Suprapubic skin (tissue), 3 donors: ENCODE results near the gene KCNK5.

Experiments
- CTCF ChIP-seq, 2 donors: fragments of 200-600 bp in 1 of 2; fragments of 450-650 bp in 1 of 2; sonication (generic) in 1 of 2; IDR thresholded peaks; one replicate each; pipeline ENCODE4 v1.5.1; 2016 to 2019; ENCODE audit warnings: antibody characterized with exemption in 2 of 2, mild to moderate bottlenecking in 1 of 2, moderate library complexity in 1 of 2
- POLR2A ChIP-seq, 2 donors: fragments of 450-650 bp; IDR thresholded peaks; one replicate each; pipeline ENCODE4 v1.6.1; 2017; ENCODE audit warnings: antibody characterized with exemption in 2 of 2, mild to moderate bottlenecking in 2 of 2, moderate library complexity in 2 of 2

GRCh38 chr6:39193201-39193791 is 36.0 kb downstream of the KCNK5 start:
- no peak for TF ChIP-seq CTCF (IDR thresholded peaks at IDR 0.05)
- TF ChIP-seq POLR2A (IDR thresholded peaks at IDR 0.05) = no peak
